22Rv1 (cell line): ENCODE results near the gene PLD4.

Experiments
- H3K27ac ChIP-seq: fragments of 450-650 bp; 2 replicates; pipeline ENCODE4 v1.5.1; 2017
- ZFX ChIP-seq: fragments of 450-650 bp; IDR thresholded peaks from 2 replicates; pipeline ENCODE4 v1.6.1; 2017; ENCODE audit warnings: antibody characterized with exemption, borderline replicate concordance
- TF ChIP-seq, protein P1 (sequence below): fragments of 450-650 bp; IDR thresholded peaks from 2 replicates; pipeline ENCODE4 v1.5.1; 2017; ENCODE audit warnings: mild to moderate bottlenecking

Gene PLD4

DNA sequence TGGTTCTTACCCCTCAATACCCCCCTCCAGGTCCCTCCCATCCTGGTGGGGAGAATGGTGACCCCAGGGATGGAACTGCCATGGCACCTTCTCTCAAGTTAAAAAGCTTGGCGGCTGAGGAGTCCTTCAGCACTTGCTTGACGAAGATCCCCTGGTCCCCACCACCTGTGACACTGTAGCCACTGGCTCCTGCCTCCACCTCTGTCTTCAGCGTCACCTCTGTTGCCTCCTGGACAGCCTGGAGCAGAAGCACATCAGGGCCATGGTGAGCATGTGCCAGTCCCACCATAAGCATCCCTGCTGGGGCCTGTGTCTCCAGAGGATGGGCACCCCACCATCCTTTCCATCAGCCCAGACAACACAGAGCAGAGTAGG lies 30.7 kb downstream of the PLD4 start:
- TF ChIP-seq ZFX = no peak
- TF ChIP-seq, protein P1, sequence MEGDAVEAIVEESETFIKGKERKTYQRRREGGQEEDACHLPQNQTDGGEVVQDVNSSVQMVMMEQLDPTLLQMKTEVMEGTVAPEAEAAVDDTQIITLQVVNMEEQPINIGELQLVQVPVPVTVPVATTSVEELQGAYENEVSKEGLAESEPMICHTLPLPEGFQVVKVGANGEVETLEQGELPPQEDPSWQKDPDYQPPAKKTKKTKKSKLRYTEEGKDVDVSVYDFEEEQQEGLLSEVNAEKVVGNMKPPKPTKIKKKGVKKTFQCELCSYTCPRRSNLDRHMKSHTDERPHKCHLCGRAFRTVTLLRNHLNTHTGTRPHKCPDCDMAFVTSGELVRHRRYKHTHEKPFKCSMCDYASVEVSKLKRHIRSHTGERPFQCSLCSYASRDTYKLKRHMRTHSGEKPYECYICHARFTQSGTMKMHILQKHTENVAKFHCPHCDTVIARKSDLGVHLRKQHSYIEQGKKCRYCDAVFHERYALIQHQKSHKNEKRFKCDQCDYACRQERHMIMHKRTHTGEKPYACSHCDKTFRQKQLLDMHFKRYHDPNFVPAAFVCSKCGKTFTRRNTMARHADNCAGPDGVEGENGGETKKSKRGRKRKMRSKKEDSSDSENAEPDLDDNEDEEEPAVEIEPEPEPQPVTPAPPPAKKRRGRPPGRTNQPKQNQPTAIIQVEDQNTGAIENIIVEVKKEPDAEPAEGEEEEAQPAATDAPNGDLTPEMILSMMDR = no peak
- no peak overlapping the region for H3K27ac ChIP-seq

DNA sequence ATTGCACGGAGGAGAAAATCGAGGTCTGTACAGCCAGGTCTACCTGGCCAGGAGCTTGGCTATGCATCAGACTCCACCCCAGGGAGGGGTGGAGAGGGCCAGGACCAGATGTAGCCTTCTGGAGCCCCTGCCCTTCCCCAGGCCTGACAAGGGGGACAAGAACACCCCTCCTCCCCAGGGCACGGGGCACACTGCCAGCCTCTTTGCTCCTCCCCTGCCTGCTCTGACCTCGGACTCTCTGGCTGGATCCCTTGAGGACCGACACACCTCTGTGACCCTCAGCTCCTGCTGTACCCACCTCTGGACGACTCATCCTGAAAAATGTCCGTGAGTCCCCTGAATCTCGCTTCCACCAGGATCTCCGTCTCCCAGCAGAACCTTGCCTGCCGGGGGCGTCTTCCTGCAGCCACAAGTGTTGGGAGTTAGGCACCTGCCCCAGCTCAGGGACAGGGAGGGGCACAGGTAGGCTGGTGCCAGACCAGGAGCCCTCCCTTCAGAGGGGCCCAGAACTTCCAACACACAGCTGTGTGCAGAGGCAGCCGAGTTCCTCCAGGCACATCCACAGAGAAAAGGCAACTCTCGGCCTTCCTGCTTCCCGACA lies 31.7 kb downstream of the PLD4 start:
- no peak overlapping the region for H3K27ac ChIP-seq
- TF ChIP-seq, protein P1 = no peak
- no peak for TF ChIP-seq ZFX

DNA sequence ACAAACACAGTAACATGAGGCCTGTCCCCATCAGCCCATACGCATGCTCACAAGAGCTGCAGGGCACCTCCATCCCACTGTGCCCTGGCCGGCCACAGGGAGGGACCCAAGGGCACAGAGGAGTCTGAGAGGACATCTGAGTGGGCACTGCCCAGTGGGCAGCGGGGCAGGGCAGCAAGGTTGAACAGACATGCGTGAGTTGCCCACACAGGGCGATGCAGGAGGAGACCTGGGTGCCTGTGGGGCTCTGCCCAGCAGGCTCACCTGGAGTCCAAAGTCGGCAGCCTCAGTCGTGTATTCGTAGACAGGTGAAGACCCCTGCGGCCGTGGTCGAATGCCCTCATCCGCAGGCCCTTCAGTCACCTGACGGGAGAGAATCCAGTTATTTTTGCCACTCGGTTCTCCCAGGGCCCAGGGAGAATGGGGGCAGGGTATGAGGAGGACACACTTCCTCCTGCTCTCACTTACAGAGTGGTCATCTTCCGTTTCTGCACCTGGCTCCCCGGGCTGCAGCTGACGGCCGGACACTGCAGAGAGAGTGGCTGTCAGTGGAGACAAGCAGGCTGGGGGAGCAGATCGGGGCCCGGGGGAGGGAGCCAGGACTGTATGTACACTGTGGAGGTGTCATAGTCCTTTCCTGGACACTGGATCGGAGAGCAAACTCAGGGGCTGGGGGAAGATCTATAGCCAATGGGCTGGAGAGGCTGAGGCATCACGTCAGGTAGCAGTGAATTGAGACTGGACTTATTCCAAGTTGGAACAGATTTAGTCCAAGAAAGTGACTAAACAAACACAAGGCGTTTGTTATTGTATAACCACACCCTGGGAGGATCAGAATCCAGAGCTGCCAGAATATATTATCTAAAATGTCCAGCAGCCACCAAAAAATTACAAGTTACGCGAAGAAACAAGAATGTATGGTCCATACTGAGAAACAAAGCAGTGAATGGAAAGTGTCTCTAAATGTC lies 32.8 kb downstream of the PLD4 start:
- no peak overlapping the region for H3K27ac ChIP-seq
- no peak for TF ChIP-seq ZFX
- TF ChIP-seq, protein P1 = no peak

DNA sequence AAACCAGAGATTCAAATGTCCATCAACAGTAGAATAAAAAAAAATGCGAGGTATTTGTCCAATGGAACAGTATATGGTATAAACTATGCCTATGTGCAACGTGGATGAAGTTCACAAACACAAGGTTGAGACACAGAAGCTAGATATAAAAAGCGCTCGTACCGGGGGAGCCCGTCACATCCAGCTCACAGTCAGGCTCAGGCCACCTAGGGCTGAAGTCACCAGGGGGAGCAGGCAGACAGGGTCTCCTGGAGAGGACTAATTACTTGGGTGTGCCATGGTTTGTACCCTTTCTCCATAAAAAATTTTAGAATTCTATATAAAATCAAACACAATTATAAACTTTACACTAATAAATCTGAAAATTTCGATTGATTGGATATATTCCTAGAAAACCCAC lies 39.9 kb downstream of the PLD4 start:
- no peak overlapping the region for H3K27ac ChIP-seq
- no peak for TF ChIP-seq ZFX
- TF ChIP-seq, protein P1 = no peak

DNA sequence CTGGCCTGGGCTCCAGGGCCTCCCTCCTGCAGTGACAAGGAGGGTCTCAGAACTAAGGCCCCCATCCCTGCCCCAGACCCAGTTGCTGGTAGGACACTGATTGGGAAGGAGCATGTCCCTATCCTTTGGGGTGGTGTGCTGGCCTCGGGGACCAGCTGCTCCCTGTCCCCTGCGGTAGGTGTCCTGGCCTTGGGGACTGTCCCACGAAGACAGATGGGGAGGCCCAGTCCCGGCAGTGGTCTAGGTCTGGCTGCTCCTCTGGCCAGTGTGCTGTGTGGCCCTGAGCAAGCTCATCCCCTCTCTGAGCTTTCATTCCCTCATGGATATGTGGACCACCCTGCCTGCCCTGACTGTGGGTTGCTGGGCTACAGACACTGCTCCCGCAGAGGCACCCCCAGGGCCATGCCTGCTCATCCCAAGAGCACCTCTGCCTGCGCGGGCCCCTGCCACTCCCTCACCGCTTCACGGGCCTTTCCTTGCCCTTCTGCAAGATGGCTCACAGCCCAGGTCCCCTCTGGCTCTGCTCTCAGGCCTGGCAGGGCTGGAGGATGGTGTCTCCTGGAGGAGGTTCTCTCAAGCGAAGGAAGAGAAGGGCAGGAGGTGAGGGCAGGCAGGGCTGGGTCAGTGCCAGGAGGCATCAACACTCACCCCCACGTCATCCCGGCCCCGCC lies 41.0 kb downstream of the PLD4 start:
- no peak for TF ChIP-seq ZFX
- TF ChIP-seq, protein P1 = no peak
- no peak overlapping the region for H3K27ac ChIP-seq

DNA sequence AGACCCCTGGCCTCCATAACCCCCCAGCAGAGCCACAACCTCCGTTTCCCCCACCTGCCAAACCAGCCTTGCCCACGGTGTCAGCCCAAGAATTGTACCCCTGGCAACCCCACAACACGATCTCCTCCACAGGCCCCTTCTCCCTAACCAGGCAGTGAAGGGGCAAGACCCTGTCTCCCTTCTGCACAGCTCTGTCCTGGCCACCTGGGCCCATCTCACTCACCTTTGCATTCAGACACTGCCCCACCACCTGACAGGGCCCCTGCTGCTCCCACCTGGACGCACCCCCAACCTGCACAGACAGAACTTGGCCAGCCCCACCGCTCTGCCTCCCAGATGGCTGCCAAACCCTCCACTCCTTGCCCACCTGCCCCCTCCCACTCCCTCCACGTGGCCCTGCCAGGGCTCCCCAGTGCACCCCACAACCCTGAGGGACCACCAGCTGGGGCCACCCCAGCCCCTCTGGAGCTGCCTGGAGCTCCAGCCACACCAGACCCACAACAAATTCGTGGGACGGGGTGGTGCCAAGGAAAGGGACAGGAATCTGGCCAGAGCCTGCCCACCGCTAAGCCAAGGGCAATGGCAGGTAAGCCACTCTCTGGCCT lies 41.7 kb downstream of the PLD4 start:
- no peak overlapping the region for H3K27ac ChIP-seq
- TF ChIP-seq, protein P1 = no peak
- no peak for TF ChIP-seq ZFX
